22Rv1 (cell line): ENCODE data around the gene MDK.

ENCODE experiments used
- H3K27ac ChIP-seq: fragments of 450-650 bp; 2 replicates; pipeline ENCODE4 v1.5.1; 2017
- CTCF ChIP-seq: fragments of 450-650 bp; IDR thresholded peaks from 2 replicates; pipeline ENCODE4 v1.5.1; 2017; ENCODE audit warnings: mild to moderate bottlenecking
- ZFX ChIP-seq: fragments of 450-650 bp; IDR thresholded peaks from 2 replicates; pipeline ENCODE4 v1.6.1; 2017; ENCODE audit warnings: antibody characterized with exemption, borderline replicate concordance

Gene MDK

GRCh38 chr11:46375392-46376101, 5.9 kb upstream of the MDK start:
- TF ChIP-seq ZFX = no peak
- TF ChIP-seq CTCF = no peak
- no peak overlapping the region for H3K27ac ChIP-seq

- no peak overlapping the region for H3K27ac ChIP-seq
- TF ChIP-seq CTCF (no peak), ZFX (no peak)
These were observed 5.0 kb upstream of the MDK start for GRCh38 chr11:46376258-46377050.

GRCh38 chr11:46377290-46377689, 4.2 kb upstream of the MDK start:
- H3K27ac ChIP-seq = no peak overlapping the region
- no peak for TF ChIP-seq CTCF
- TF ChIP-seq ZFX = no peak

GRCh38 chr11:46377831-46378230, 3.6 kb upstream of the MDK start:
- TF ChIP-seq ZFX (no peak), CTCF (no peak)
- peak overlapping the region; percentile 95; the same call in 1 of the 2 replicates for H3K27ac ChIP-seq

GRCh38 chr11:46378296-46378695, 3.2 kb upstream of the MDK start:
- TF ChIP-seq CTCF = no peak
- no peak for TF ChIP-seq ZFX

GRCh38 chr11:46378811-46379481, 2.5 kb upstream of the MDK start:
- H3K27ac ChIP-seq = peak overlapping the region; percentile 95
- no peak for TF ChIP-seq ZFX
- TF ChIP-seq CTCF = no peak

More at GRCh38 chr11:46378296-46378695, 3.2 kb upstream of the MDK start:
- peak overlapping the region; percentile 95 for H3K27ac ChIP-seq

- H3K27ac ChIP-seq = peak overlapping the region; percentile 95
These were observed 1.8 kb upstream of the MDK start for GRCh38 chr11:46379482-46380293.
